HepG2 (cell line): Measurements from ENCODE around the gene PLD3. TPM values are rescaled to one million over a fixed set of nuclear protein-coding genes. Genes with fewer than 3 reads are reported as not detected.

Experiments
- AGO1 ChIP-seq: fragments of 200-400 bp; formaldehyde crosslinking; IDR thresholded peaks from 2 replicates; pipeline ENCODE4 v1.6.1; 2017; ENCODE audit warnings: mild to moderate bottlenecking, low read depth, low read length, moderate library complexity; ENCODE audit not compliant: poor library complexity, severe bottlenecking
- HDAC1 ChIP-seq: sonication (generic); formaldehyde crosslinking; IDR thresholded peaks from 2 replicates; pipeline ENCODE4 v1.5.1; 2020; ENCODE audit warnings: mild to moderate bottlenecking, missing genetic modification reagents
- SMAD3 ChIP-seq: sonication (generic); formaldehyde crosslinking; IDR thresholded peaks from 2 replicates; pipeline ENCODE4 v1.4.0; 2020; ENCODE audit warnings: missing genetic modification reagents
- U2AF1 ChIP-seq: fragments of 200-400 bp; formaldehyde crosslinking; optimal IDR thresholded peaks from 2 replicates; pipeline ENCODE3; 2017; ENCODE audit warnings: mild to moderate bottlenecking, low read depth, low read length
- ZBTB40 ChIP-seq, 2 experiments: fragments of 450-650 bp in 1 of 2; sonication (generic) in 1 of 2; formaldehyde crosslinking in 1 of 2; IDR thresholded peaks; 2 replicates each; pipeline versions ENCODE4 v1.6.1 to v1.8.0; 2016 to 2022; ENCODE audit warnings: antibody characterized with exemption in 1 of 2, mild to moderate bottlenecking in 1 of 2, missing genetic modification reagents in 1 of 2
- ZMAT3 ChIP-seq: sonication (generic); formaldehyde crosslinking; conservative IDR thresholded peaks from 2 replicates; pipeline ENCODE4 v1.7.0; 2021; ENCODE audit warnings: missing genetic modification reagents
- ZNF329 ChIP-seq: sonication (generic); formaldehyde crosslinking; IDR thresholded peaks from 2 replicates; pipeline ENCODE4 v1.9.0; 2021; ENCODE audit warnings: low read depth, mild to moderate bottlenecking, missing genetic modification reagents
- ZNF350 ChIP-seq: sonication (generic); formaldehyde crosslinking; IDR thresholded peaks from 2 replicates; pipeline ENCODE4 v1.4.0; 2020; ENCODE audit warnings: mild to moderate bottlenecking, low read depth, missing genetic modification reagents, borderline replicate concordance
- ZNF496 ChIP-seq: sonication (generic); formaldehyde crosslinking; IDR thresholded peaks from 2 replicates; pipeline ENCODE4 v1.8.1; 2023; ENCODE audit warnings: mild to moderate bottlenecking, moderate library complexity, missing genetic modification reagents; ENCODE audit not compliant: insufficient replicate concordance
- ZNF605 ChIP-seq: sonication (generic); formaldehyde crosslinking; IDR thresholded peaks from 2 replicates; pipeline ENCODE4 v1.8.0; 2022; ENCODE audit warnings: mild to moderate bottlenecking, missing genetic modification reagents
- ZNF713 ChIP-seq: sonication (generic); formaldehyde crosslinking; IDR thresholded peaks from 2 replicates; pipeline ENCODE4 v1.4.0; 2020; ENCODE audit warnings: mild to moderate bottlenecking, missing genetic modification reagents
- ZNF746 ChIP-seq: sonication (generic); formaldehyde crosslinking; IDR thresholded peaks from 2 replicates; pipeline ENCODE4 v1.8.0; 2022; ENCODE audit warnings: mild to moderate bottlenecking, missing genetic modification reagents
- ZNF839 ChIP-seq: sonication (generic); formaldehyde crosslinking; IDR thresholded peaks from 2 replicates; pipeline ENCODE4 v1.4.0; 2020; ENCODE audit warnings: missing genetic modification reagents, mild to moderate bottlenecking, borderline replicate concordance
- polyA plus RNA-seq, 8 experiments: library from polyadenylated mRNA; depleted of rRNA in 3 of 8; stranded (reverse) in 7 of 8; unstranded in 1 of 8; fragments of >200 nt; fragmentation: Illumina TruSeq in 4 of 8; extraction: Trizol in 4 of 8; gene quantifications; 2 replicates each; pipeline versions ENCODE4 v1.2.1 to v1.2.3, GENCODE V29; 2011 to 2016; ENCODE audit warnings: low read depth in 4 of 8, missing spikeins in 1 of 8, mixed read lengths in 1 of 8; ENCODE audit not compliant: insufficient read depth in 1 of 8
- total RNA-seq, 5 experiments: library from RNA; depleted of rRNA; stranded (reverse); fragments of >200 nt; fragmentation: Illumina TruSeq; extraction: Trizol; gene quantifications; 2 replicates each; pipeline ENCODE4 v1.2.3, GENCODE V29; 2016; ENCODE audit warnings: low read depth in 1 of 5
- TF ChIP-seq, protein P1 (sequence below): IDR thresholded peaks from 2 replicates; pipeline ENCODE4 v1.6.1; 2016

PLD3 gene
- total and polyA plus RNA-seq, 2 of the 13 experiments (the other 11 are each of a cell fraction or from before 2014, with no cell fraction given), result 45.7 to 164 TPM

- TF ChIP-seq ZNF496 (CRISPR knock-in tag) (no peak), U2AF1 (peak; percentile 35), AGO1 (peak; percentile 48), ZNF839 (no peak), ZMAT3 (CRISPR knock-in tag) (peak; percentile 63; the same call in 1 of the 2 replicates), SMAD3 (CRISPR knock-in tag) (no peak; the same call in 1 of the 2 replicates), ZBTB40 (IDR thresholded peaks at IDR 0.05) (no peak), ZBTB40 (CRISPR knock-in tag; IDR thresholded peaks at IDR 0.05) (peak; percentile 55; the same call in 1 of the 2 replicates), ZNF329 (0 out of 2 replicates have a peak, but pooled peaks have one; percentile 47), ZNF713 (CRISPR knock-in tag) (peak; percentile 50; the same call in 1 of the 2 replicates), HDAC1 (CRISPR knock-in tag) (peak; percentile 11; the same call in 1 of the 2 replicates), ZNF746 (CRISPR knock-in tag) (peak; percentile 20; the same call in 1 of the 2 replicates), ZNF605 (CRISPR knock-in tag) (peak; percentile 67), ZNF350 (CRISPR knock-in tag) (0 out of 2 replicates have a peak, but pooled peaks have one; percentile 44)
- TF ChIP-seq, protein P1, sequence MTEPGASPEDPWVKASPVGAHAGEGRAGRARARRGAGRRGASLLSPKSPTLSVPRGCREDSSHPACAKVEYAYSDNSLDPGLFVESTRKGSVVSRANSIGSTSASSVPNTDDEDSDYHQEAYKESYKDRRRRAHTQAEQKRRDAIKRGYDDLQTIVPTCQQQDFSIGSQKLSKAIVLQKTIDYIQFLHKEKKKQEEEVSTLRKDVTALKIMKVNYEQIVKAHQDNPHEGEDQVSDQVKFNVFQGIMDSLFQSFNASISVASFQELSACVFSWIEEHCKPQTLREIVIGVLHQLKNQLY, result no peak
These were observed 77.2 kb downstream of the PLD3 start, which contains the start of gene SERTAD1 (continued) for GRCh38 chr19:40425450-40426287.
